ENCODE results near the gene ZFHX3. TPM values are rescaled to one million over a fixed set of nuclear protein-coding genes. Genes with fewer than 3 reads are reported as not detected.

ZFHX3 gene
- total RNA-seq, 2 experiments from 2014 or later: 0.15 to 0.32 TPM

DNA sequence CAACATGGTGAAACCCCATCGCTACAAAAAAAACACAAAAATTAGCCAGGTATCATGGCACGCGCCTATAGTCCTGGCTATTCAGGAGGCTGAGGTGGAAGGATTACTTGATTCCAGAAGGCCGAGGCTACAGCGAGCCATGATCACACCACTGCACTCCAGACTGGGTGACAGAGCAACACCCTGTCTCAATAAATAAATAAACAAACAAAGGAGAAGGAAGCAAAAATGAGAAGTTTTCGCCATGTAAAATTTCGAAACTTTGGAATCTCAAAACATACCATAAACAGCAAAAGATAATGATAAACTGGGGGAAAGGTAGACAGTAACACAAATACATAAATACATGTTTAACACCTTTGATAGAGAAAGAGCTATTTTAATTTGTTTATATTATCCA, 130.9 kb downstream of the ZFHX3 start:
- POLR2A ChIA-PET: no interaction called here

DNA sequence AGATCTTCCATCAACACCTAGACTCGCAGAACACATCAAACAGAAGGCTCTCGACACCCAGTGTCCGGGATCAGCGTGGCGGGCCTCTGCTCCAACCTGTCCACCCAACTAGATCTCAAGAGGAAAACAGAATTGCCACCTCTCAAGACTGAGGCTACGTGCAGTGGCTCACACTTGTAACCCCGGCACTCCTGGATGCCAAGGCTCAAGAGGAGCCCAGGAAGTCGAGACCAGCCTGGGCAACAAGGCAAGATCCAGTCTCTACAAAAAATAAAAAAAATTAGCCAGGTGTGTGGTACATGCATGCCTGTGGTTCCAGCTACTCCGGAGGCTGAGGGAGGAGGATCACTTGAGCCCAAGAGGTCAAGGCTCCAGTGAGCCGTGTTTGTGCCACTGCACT, 132.6 kb downstream of the ZFHX3 start:
- ChIA-PET POLR2A (no interaction called here), CTCF (no interaction called here)

More for the DNA sequence above, 130.9 kb downstream of the ZFHX3 start:
- CTCF ChIA-PET: no interaction called here

DNA sequence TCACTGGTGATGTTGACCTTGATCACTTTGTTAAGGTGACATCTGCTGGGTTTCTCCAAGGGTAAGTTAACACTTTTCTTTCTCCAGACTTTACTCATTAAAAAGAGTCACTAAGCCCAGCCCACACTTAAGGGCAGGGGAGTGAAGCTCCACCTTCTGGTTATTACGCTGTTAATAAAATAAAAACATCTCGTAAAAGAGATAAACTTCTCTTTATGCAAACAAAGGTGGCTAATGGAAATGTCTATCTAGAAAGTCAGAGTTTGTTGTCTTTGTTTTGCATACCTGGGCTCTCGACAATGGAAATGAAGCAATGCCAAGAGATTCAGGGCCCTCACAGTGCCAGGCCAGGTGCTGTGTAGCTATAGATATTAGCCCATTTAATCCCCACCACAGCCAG, 134.4 kb downstream of the ZFHX3 start:
- ChIA-PET CTCF (no interaction called here), POLR2A (no interaction called here)

DNA sequence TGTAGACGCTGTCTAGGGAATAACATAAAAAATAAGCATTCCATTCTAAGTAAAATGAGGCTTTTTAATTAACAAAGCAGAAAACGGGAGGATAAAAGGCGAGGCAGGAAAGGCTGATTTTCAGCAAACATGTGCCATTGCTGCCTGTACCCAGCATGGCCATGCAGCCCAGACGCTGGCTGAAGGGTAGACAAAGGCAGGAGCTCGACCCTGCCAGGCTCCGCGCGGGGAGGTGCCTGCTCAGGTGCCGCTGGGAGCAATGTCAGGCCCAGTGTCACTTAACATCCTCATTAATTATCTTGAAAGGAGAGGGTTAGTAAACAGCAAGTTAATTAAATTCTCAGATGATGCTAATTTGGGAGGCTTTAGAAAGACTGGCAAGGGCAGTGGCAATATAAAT, 136.0 kb downstream of the ZFHX3 start:
- ChIA-PET CTCF (no interaction called here), POLR2A (no interaction called here)

DNA sequence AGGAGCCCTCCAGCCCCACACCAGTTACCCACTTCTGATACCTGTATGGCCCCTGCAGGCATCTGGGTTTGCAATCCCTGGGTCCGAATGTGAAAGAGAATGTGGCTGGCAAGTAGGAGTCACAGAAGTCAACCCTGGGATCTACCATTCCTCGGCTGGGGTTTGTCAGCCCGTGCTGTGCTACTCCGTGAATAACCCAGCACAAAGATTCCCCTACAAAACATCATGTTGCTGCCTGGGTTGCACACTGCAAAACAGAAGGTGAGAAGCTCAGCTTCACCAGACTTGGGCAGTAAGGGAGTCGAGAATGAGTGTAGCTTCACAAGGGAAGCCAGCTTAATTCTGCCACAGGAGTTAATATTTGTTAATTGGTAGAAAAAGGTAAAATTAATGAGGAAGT, 137.1 kb downstream of the ZFHX3 start:
- CTCF ChIA-PET: no interaction called here
- POLR2A ChIA-PET: no interaction called here

DNA sequence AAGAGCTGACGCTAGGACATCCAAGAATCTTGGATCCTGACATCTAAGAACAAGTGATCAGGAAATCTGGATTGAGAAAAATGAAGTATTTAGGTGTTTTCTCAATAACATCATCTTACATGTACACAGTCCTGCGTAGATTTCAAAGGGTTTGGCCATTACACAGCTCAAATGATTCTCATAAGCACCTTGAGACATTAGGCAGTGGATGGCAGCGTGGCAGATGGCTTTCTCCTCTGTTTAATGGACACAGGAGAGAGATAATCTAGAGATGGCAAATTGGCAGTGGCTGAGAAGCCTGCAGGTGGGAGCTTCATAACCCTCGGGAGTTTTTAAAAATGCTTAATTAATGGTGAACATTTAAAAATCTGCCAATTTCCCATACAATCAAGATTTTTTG, 137.5 kb downstream of the ZFHX3 start:
- CTCF ChIA-PET: no interaction called here
- POLR2A ChIA-PET: no interaction called here

DNA sequence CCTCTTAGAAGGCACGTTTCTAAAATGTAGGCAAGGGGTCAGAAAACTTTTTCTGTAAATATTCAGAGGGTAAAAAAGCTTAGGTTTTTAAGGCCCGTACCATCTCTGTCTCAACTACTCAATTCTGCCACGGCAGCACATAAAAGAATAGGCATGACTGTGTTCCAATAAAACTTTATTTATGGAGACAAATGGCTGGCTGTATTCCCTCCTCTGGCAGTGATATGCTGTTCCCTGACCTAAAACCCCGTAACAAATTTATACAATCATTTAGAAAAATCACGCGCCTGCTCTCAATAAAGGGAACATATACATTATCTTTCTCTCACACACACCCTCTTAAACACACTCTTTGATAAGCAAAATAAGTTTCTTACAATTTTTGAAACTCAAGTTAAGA, 138.7 kb downstream of the ZFHX3 start:
- CTCF ChIA-PET: no interaction called here

DNA sequence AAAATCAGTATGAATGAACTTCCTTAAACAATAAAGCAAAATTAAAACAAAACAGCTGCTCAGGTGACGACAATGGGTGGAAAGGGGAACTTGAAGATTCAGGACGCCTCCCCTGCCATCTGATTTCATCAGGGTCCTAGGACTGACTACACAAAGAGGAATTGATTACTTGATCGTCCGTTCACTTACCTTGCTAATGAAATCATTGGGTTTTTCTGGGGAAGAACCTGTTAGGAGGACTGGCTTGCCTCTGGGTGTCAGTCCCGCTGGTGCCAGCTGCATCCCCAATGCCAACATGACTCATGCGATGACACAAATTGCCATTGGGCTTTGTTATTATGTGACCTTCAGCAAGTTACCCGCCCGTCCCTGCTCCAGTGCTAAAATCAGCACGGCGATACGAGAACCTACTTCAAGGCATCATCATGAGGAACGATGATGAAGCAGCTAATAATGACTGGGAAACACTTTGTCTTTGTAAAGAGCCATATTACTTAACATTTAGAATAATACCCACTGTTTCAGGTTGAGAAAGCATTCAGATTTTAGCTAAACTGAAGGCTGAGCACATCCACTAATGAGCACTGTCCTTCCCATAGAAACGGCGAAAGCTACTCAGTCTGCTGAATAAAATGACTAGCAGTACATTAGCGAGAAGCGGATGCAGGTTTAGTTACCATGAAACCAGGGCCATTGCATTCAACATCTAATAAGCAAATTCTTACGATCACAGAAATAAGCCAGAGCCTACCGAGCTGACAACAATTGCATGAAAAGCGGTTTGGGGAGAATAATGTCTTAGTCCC, 139.4 kb downstream of the ZFHX3 start:
- POLR2A ChIA-PET: no interaction called here
- CTCF ChIA-PET: no interaction called here

More for the DNA sequence above, 138.7 kb downstream of the ZFHX3 start:
- POLR2A ChIA-PET: no interaction called here

DNA sequence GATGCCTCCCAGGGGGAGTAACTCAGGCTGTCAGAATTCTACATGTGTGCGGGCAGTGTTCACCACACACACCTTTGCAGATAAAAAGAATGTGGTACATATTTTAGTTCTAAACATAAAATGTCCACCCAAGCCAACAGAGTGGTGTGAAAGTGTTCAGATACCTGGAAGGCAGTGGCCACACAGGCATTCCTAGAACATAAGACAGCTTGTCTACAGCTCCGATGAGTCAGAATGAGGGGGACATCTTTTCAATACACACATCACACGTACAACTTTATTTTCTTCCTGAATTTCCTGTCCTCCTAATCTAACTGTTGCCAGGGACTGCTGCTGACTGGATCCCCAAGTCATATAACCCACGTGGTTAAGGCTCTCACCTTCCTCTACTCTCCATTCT, 142.3 kb downstream of the ZFHX3 start:
- ChIA-PET POLR2A (no interaction called here), CTCF (no interaction called here)

DNA sequence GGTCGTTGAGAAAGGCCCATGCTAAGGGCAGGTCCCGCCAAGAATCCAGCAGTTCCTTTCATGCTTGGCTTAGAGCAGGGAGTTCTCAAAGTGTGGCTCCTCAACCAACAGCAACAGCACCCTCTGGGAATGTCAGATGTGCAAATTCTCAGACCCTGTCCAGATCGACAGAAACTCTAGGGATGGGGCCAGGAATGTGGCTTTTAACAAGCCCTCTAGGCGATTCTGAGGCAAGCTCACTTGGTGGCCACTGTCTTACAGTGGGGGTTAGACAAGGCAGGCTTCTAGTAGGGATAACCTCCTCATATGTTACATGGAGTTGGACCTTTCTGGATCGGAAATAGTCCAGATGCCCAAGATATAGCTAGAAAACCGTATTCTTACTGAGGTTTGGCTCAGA, 144.8 kb downstream of the ZFHX3 start:
- POLR2A ChIA-PET: no interaction called here
- CTCF ChIA-PET: no interaction called here

DNA sequence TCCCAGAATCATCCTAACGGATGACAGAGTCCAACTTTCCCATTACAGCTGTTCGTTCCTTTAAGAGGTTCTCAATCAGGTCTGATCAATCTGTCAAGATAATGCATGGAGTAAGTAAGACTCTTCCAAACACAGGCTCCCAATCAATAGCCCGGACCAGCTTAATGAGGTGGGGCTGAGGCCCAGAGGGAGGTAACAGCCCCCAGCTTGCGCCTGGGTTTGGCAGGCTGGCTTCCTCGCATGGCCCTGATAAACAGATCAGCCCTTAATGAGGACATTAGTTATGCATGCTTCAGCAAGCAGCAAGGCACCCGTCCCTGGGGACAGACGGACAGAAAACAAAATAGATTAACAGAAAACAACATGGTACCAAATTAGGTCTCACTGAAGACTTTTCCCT, 145.7 kb downstream of the ZFHX3 start:
- CTCF ChIA-PET: no interaction called here
- POLR2A ChIA-PET: no interaction called here

DNA sequence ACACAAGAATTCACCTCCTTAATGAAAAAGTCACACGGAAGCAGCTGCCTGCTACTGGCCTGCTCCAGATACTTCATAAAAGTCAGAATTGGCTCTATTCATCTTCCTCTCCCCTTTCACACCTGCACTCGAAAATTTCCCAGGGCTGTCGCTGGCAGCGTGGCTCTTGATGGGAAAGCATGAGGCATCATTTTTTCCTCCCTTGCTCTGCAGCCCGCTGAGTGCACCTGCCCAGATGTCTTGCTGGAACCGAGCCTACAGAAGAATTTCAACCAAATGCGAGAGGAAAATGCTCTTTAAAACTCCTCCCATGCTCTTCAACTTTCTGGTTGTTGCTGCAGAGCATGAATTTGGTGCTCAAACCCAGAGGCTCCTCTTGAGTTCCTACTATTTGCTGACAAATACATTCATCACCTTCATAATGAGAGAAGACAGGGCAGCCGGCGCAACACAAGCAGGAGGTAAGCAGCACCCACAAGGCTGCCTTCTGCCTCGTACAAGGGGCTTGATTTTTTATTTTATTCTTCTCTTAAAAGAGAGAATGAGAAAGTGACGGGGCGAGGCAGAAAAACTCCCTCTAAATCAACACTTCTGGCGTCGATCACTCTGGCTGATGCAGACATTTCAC, 146.8 kb downstream of the ZFHX3 start:
- ChIA-PET CTCF (no interaction called here), POLR2A (no interaction called here)

DNA sequence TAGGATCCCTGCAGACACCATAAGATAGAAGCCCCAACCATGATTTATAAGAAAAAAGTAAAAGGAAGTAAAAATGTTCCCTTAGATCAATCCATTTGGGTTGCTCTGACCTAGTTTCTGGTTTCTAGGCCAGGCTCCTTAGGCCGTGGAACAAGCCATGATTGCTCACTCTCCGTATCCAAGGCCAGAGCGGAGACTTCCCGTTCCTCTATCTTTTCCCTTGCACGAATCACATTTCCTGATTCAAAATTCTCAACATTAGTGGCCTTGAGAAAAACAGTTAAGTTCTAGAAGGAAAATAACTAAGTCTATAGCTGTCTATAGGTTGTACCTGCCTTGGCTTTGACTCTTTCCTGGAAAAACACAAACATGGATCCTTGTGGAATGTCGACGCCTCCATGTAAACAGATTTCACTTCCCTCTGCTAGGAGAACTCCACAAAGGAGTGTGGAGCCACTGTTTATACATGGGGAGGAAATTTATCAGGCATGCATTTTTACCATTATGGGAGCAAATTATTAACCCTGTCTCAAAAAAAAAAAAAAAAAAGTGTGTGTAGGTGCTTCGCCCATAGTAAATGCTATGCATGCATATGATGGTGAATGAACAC, 149.6 kb downstream of the ZFHX3 start:
- ChIA-PET CTCF (no interaction called here), POLR2A (interaction anchor here (0.6 kb wide), 1 partner anchor 1926 kb away, joined by 4 read pairs; no protein-coding TSS in a partner anchor)

DNA sequence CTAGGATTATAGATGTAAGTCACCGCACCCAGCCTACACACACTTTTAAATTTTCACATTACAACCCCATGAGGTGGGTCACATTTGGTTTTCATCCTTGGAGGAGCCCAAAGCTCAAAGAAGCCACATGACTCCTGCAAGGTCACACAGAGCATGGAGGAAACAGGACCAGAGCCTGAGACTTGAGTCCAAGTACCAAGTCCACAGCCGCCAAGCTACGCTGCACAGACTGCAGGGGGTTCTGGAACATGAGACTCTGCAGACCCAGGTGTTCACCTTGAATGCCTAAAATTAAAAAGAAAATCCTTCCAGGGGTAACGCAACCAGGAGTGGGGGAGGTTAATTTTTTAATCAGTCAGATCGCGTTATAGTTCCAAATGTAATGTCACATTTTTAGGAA, 150.2 kb downstream of the ZFHX3 start:
- CTCF ChIA-PET: no interaction called here

DNA sequence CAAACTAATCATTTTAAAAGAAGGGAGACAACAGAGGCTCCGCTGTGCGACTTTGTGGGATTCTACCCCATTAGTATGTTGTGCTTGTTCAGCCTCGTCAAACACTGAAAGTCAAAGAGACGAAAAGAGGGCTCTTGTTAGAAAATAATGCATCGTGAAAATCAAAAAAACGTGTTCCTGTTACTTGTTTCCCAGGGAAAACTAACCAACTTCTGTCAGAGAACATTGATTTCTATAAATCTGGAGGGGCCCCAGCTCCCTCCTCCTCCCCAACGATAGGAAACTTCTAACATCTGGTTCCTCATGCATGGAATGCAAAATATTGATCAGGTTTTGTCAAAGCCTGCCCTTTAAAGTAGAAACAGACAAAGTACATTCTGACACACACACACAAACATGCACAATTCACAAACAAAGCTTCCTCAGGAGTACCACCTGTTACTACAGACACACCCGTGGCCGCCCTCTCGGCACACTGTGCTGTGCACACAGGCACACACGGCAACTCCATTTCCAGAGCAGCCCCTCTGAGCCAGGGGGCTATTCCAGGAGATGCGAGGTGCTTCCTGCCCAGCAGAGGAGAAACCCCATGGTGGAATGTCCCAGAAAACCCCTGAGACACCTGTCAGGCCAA, 151.3 kb downstream of the ZFHX3 start:
- CTCF ChIA-PET: no interaction called here
- POLR2A ChIA-PET: no interaction called here

More for the DNA sequence above, 150.2 kb downstream of the ZFHX3 start:
- POLR2A ChIA-PET: no interaction called here

DNA sequence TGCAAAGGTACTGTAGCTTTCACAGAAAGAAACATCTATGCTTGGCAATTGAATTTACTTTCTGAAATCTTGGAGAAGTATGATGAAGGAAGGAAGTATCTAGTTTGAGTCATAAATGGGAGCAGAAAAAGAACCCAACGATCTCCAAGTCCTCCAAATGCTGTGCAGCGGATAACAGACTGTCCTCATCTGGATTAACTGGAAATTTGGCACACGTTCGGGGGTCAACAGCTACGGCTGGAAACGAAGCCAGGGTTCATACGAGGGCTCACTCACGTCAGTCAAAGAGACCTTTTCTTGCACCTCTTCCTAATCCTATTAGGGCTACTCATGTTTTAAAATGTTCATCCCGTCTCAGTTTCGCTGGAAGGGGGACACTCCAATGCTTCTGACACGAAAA, 152.0 kb downstream of the ZFHX3 start:
- ChIA-PET CTCF (no interaction called here), POLR2A (no interaction called here)

DNA sequence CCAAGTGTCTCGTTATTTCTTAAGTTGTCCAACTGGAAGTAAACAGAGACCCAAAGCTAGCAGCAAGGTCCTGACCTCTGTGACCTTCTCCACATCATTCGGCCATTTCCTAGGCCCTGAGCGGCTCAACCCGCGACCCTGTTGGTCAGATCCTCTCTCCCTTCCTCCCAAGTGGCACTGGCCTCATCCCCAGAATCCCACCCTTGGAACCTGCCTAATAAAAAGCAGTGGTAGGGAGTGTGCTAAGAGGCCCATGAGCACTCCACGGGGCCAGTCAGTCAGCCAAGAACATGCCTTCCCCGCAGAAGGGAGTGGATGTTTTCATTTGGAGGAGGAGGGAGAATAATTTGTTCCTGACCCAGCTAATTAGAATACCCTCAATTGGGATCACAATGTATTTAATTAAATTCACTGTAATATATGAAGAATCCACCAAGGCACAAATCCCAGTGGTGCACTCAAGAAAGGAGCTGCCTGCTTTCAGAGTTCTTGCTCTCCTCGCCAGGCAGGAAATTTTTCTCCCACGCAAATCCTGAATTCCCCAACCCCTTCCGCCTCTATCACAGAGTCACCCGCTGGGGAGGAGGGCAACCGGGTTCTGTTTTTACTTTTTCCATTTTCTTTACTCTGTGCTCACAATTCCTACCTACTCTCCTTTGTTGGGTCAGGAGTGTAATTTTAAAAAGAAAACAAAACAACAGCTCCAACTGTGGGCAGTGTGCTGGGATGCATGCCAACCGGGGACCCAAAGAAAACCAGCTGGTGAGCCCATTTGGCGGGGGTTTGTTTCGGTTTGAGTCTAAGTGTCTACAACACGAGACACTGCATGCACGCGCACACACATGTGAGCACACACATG, 153.4 kb downstream of the ZFHX3 start:
- POLR2A ChIA-PET: no interaction called here
- CTCF ChIA-PET: no interaction called here

DNA sequence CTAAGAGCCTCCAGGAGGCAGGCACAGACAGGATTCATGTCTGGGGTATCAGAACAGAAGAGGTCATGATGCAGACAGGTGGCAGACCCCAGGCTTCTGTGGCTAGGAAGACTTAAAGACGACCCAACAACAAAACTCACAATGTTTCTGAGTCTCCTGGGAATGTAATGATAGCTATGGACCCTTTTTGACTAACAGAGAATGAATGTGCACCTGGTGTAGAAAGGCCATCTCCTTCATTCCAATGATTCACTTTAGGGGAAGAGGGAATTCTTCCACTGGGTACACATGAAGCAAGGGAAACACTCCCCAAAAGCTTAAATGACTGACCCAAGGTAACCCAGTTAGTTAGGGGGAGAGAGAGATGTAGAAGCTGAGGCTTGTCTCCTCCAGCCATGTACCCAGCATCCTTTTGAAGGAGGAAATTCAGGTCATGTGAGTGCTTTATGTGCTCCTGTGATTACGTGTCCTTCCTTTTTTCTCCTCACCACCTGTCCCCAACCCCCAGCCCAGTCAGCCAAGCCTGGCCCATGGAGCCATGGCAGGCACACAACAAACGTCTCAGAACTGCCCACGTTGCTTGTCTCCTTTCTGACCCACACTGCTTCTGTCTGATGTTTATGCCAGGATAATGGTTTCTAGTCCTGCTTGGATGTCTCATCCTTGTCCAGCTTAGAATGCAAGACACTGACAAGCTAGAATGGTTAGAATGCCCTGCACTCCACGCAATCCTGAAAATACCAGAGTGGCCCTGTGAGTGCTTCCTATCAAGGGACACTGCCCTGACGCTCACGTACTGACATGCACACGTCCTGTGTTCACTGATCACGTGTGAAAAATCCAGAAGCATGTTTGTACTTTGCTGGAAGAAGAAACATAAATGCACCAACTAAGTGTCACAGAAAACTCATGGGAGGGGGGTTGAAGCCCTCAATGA, 156.4 kb downstream of the ZFHX3 start:
- CTCF ChIA-PET: no interaction called here
- POLR2A ChIA-PET: no interaction called here

DNA sequence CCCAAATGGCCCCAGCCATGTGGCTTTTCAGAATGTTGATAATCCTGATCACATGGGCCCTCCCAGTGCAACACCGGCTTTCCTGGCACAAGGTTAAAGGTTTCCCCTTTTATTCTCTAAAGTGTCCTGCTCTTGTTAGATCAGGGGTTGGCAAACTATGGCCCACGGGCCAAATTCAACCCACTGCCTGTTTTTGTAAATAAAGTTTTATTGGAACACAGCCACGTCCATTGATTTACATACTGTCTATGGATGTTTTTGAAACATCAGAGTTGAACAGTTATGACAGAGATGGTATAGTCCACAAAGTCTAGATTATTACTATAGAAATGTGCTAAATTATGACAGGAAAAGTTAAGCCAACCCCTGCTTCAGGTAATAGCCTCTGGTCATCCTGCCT, 157.3 kb downstream of the ZFHX3 start:
- POLR2A ChIA-PET: no interaction called here
- CTCF ChIA-PET: no interaction called here
